ENCODE measurements around the gene CHCT1.

Gene CHCT1

GRCh38 chr17:60386147-60387058, 35.9 kb upstream of the CHCT1 start:
- H4K20me1 ChIP-seq = peaks cover 38 to 97% (median 84%) of the 10 kb centered on the region in 11 experiments; a peak in 20 of 22 replicates
- H3K4me3 ChIP-seq = peak overlapping the region in 3 of 10 experiments; percentile 10 to 22 (median 15); a peak in 3 of 20 replicates
- no peaks in the 10 kb centered on the region for H3K9me3 ChIP-seq (replicated peaks in 1 of 11)
- TF ChIP-seq Cebpa-rat (IDR thresholded peaks at IDR 0.05) = no peak
- H3K27me3 ChIP-seq = no peaks in the 10 kb centered on the region
- H3K27ac ChIP-seq = peak overlapping the region in 6 of 11 experiments; percentile 4 to 77 (median 59); a peak in 9 of 22 replicates
- H3K4me2 ChIP-seq = peak overlapping the region in 10 of 11 experiments; percentile 1 to 96 (median 54); a peak in 17 of 22 replicates
- H3K4me1 ChIP-seq = peaks cover 27 to 85% (median 74%) of the 10 kb centered on the region in 10 experiments
- peak overlapping the region in 5 of 11 experiments; percentile 4 to 46 (median 18); a peak in 3 of 22 replicates for H3K9ac ChIP-seq
- H3K36me3 ChIP-seq = peaks cover 0 to 26% (median 7%) of the 10 kb centered on the region in 11 experiments; a peak in 13 of 22 replicates

- peaks cover 30 to 78% (median 74%) of the 10 kb centered on the region in 10 experiments for H3K4me1 ChIP-seq
Measured at GRCh38 chr17:60387666-60388065, 34.6 kb upstream of the CHCT1 start.

DNA sequence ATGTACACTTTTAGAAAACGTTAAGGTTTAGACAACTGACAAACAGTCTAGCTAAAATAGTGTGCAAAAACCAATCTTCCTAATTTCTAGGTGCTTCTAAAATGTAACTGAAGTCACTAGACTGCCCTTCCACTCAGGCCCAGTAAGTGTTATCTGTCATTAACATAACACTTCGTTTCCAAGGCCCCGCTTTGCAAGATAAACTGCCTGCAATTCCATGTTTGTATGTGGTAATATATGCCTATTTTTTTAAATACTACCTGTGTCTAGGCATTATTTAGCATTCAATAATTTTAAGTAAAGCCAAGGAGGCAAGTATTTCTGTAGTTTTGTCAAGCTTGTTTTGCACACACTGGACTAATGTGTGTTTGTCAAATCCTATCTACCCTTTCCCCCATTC, 33.5 kb upstream of the CHCT1 start:
- Histone ChIP-seq H3K27ac (peak overlapping the region in 5 of 11 experiments; percentile 15 to 98 (median 95); a peak in 5 of 22 replicates), H3K4me3 (peak overlapping the region in 4 of 10 experiments; percentile 89 to 99 (median 92); a peak in 6 of 20 replicates), H3K27me3 (no peaks in the 10 kb centered on the region), H3K36me3 (peaks cover 0 to 13% (median 0%) of the 10 kb centered on the region in 11 experiments; a peak in 6 of 22 replicates), H3K9ac (peak overlapping the region in 5 of 11 experiments; percentile 2 to 98 (median 16); a peak in 6 of 22 replicates), H3K4me1 (peaks cover 39 to 79% (median 72%) of the 10 kb centered on the region in 10 experiments), H3K9me3 (replicated peaks in 1 of 11) (no peaks in the 10 kb centered on the region), H3K4me2 (peak overlapping the region; percentile 19 to 96 (median 91); a peak in 17 of 22 replicates), H4K20me1 (peaks cover 20 to 75% (median 62%) of the 10 kb centered on the region in 11 experiments; a peak in 19 of 22 replicates)
- no peak for TF ChIP-seq Cebpa-rat (IDR thresholded peaks at IDR 0.05)

More at GRCh38 chr17:60387666-60388065, 34.6 kb upstream of the CHCT1 start:
- Histone ChIP-seq H3K27me3 (no peaks in the 10 kb centered on the region), H3K9me3 (replicated peaks in 1 of 11) (no peaks in the 10 kb centered on the region), H3K4me3 (no peak overlapping the region), H4K20me1 (peaks cover 30 to 86% (median 73%) of the 10 kb centered on the region in 11 experiments; a peak in 19 of 22 replicates), H3K36me3 (peaks cover 0 to 18% (median 4%) of the 10 kb centered on the region in 11 experiments; a peak in 7 of 22 replicates), H3K27ac (no peak overlapping the region), H3K4me2 (peak overlapping the region in 6 of 11 experiments; percentile 85 to 96 (median 92); a peak in 12 of 22 replicates), H3K9ac (peak overlapping the region in 3 of 11 experiments; percentile 16 to 98 (median 97); a peak in 5 of 22 replicates)
- no peak for TF ChIP-seq Cebpa-rat (IDR thresholded peaks at IDR 0.05)

- H3K27me3 ChIP-seq = no peaks in the 10 kb centered on the region
- peak overlapping the region; percentile 82 to 99 (median 92); a peak in 19 of 20 replicates for H3K4me3 ChIP-seq
- peak overlapping the region in 9 of 11 experiments; percentile 84 to 98 (median 95); a peak in 17 of 22 replicates for H3K9ac ChIP-seq
- peaks cover 44 to 81% (median 74%) of the 10 kb centered on the region in 10 experiments for H3K4me1 ChIP-seq
- H3K4me2 ChIP-seq = peak overlapping the region; percentile 85 to 96 (median 91)
- peaks cover 8 to 61% (median 48%) of the 10 kb centered on the region in 11 experiments; a peak in 16 of 22 replicates for H4K20me1 ChIP-seq
- H3K36me3 ChIP-seq = peaks cover 0 to 7% (median 0%) of the 10 kb centered on the region in 11 experiments; a peak in 6 of 22 replicates
- peak in 1 of 11 experiments; percentile 12; a peak in 1 of 22 replicates for TF ChIP-seq Cebpa-rat (IDR thresholded peaks at IDR 0.05)
- H3K9me3 ChIP-seq (replicated peaks in 1 of 11) = no peaks in the 10 kb centered on the region
- peak overlapping the region in 10 of 11 experiments; percentile 3 to 98 (median 95); a peak in 17 of 22 replicates for H3K27ac ChIP-seq
Measured at GRCh38 chr17:60390186-60390585, 32.1 kb upstream of the CHCT1 start.

DNA sequence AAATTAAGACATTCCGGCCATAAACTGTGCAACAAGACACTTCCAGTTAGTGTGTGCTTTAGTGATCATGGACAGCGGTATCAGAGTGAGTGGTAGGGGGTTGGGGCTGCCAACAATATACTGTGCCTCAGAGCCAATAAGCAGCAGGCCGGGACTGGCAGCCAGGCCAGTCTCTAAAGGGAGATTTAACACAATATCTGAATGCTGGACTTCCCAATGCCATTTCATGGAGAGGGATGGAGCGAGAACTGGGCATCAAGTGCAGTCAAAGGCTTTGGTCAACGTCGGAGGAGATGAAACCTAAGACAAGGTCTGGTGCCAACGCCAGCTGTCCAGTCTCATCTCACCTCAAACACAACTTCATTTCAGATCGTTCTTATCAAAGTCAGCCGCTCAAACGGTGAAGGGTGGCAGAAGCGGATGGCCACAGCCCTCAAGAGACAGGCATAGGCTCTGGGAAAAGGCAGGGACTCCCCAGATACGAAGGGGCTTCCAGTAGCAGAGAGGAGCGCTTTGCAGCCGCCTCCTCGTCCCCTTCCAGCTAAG, 31.3 kb upstream of the CHCT1 start:
- Histone ChIP-seq H3K36me3 (peaks cover 0 to 3% (median 0%) of the 10 kb centered on the region in 11 experiments; a peak in 1 of 22 replicates), H3K9ac (peak overlapping the region; percentile 84 to 98 (median 94)), H3K4me3 (peak overlapping the region; percentile 82 to 99 (median 92)), H3K4me2 (peak overlapping the region; percentile 85 to 96 (median 91)), H4K20me1 (peaks cover 4 to 53% (median 41%) of the 10 kb centered on the region in 11 experiments; a peak in 14 of 22 replicates), H3K27ac (peak overlapping the region; percentile 82 to 98 (median 95)), H3K9me3 (replicated peaks in 1 of 11) (no peaks in the 10 kb centered on the region), H3K27me3 (no peaks in the 10 kb centered on the region), H3K4me1 (peaks cover 51 to 81% (median 74%) of the 10 kb centered on the region in 10 experiments)
- TF ChIP-seq Cebpa-rat (IDR thresholded peaks at IDR 0.05) = no peak

GRCh38 chr17:60391471-60392041, 30.7 kb upstream of the CHCT1 start:
- peaks cover 0 to 3% (median 0%) of the 10 kb centered on the region in 11 experiments; a peak in 1 of 22 replicates for H3K36me3 ChIP-seq
- peaks cover 57 to 81% (median 74%) of the 10 kb centered on the region in 10 experiments for H3K4me1 ChIP-seq
- no peak for TF ChIP-seq Cebpa-rat (IDR thresholded peaks at IDR 0.05)
- H3K4me2 ChIP-seq = peak overlapping the region; percentile 85 to 96 (median 91)
- H3K9me3 ChIP-seq (replicated peaks in 1 of 11) = no peaks in the 10 kb centered on the region
- H4K20me1 ChIP-seq = peaks cover 4 to 47% (median 37%) of the 10 kb centered on the region in 11 experiments; a peak in 14 of 22 replicates
- H3K4me3 ChIP-seq = peak overlapping the region; percentile 82 to 99 (median 92)
- peak overlapping the region; percentile 84 to 98 (median 94) for H3K9ac ChIP-seq
- no peaks in the 10 kb centered on the region for H3K27me3 ChIP-seq
- H3K27ac ChIP-seq = peak overlapping the region; percentile 82 to 98 (median 95)

DNA sequence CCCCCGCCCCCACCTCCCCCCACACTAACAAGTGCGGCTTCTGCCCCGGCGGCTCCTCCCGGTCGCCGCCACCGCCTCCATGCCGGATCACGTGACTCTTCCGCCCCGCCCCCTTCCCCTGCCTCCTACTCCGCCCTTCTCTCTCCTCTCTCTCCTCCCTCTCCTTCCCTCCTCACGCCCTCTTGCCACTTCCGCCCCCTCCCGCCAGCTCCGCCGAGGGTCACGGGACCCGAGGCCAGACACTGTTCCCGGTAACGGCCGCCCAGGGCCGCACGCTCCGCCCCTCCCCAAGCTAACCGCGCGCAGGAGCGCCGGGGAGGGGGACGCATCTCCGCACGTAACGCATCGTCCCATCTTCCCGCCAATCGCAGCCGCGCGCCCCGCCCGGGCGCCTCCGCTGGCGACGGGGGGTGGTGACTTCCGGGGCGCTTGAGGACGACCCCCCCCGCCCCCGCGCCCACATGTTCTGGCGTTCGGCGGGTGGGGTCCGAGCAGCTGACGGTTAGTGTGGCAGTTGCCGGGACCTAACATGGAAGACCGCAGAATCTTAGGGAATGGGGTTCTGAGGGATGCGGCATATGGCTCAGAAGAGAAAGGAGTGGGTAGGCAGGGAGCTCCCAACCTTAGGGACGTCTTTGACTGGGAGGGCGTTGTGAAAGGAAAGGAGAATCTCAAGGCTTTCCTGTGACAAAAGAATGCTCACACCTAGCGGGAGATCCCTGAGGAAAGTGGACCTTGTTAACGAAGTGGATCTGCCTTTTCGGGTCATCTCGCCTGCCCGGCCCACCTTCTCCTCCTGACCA, 30.0 kb upstream of the CHCT1 start, which contains the start of gene USP32:
USP32 (minus strand) TSS at position 92 of the 803 bp plus-strand sequence. CDS start 194 bp downstream, outside the sequence.
- H3K9ac ChIP-seq = peak within 1 kb of the TSS; percentile 84 to 98 (median 94)

More for the DNA sequence above, 30.0 kb upstream of the CHCT1 start, which contains the start of gene USP32:
- Histone ChIP-seq H3K36me3 (peaks cover 0 to 3% (median 0%) of the 10 kb centered on the region in 11 experiments; a peak in 1 of 22 replicates), H3K4me1 (peaks cover 64 to 84% (median 74%) of the 10 kb centered on the region in 10 experiments), H3K4me2 (peak within 1 kb of the TSS; percentile 86 to 98 (median 95)), H3K27ac (peak within 1 kb of the TSS; percentile 89 to 98 (median 95)), H4K20me1 (peaks cover 0 to 40% (median 30%) of the 10 kb centered on the region in 11 experiments; a peak in 14 of 22 replicates), H3K27me3 (no peaks in the 10 kb centered on the region), H3K9me3 (replicated peaks in 1 of 11) (no peaks in the 10 kb centered on the region), H3K4me3 (peak within 1 kb of the TSS; percentile 82 to 99 (median 92))
- no peak for TF ChIP-seq Cebpa-rat (IDR thresholded peaks at IDR 0.05)

Data from BLaER1 treated with 17β-estradiol and CSF1 and Interleukin-3, amounts not matched to agents 10 nM and 100 nM (cell line).